ENCODE data around the gene CPNE9.

CPNE9 gene

DNA sequence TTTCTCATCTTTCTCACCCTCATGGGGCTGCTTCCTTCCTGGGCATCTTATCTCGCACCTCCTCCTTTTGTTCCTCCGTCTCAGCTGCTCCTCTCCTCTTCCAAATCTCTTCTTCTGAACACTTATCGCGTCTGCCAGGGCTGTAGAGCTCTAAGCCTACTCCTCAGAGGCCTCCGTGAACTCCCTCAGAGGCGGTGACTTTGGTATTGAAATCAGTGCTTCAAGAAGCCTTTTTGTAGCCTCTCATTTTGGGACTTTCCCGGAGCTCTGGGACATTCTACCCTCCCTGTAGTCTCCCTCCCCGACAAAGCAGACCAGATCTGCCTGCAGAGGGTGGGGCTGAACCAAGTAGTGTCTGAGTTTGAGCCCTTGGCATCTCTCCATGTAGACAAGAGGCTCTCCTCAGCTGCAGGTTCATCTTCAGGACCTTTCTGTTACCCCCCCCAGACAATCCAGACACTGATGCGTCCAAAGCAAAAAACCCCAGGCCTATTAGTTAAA lies 17.5 kb upstream of the CPNE9 start:
- H3K27ac ChIP-seq (replicated peaks), result no peak overlapping the region
- TF ChIP-seq POLR2AphosphoS5 (IDR thresholded peaks at IDR 0.05; ENCODE audit: low read depth) (no peak), SPI1 (IDR thresholded peaks at IDR 0.05; ENCODE audit: borderline replicate concordance, low read depth) (no peak), GABPA (IDR thresholded peaks at IDR 0.05; ENCODE audit: low read depth) (no peak)
- TF ChIP-seq, protein P1, sequence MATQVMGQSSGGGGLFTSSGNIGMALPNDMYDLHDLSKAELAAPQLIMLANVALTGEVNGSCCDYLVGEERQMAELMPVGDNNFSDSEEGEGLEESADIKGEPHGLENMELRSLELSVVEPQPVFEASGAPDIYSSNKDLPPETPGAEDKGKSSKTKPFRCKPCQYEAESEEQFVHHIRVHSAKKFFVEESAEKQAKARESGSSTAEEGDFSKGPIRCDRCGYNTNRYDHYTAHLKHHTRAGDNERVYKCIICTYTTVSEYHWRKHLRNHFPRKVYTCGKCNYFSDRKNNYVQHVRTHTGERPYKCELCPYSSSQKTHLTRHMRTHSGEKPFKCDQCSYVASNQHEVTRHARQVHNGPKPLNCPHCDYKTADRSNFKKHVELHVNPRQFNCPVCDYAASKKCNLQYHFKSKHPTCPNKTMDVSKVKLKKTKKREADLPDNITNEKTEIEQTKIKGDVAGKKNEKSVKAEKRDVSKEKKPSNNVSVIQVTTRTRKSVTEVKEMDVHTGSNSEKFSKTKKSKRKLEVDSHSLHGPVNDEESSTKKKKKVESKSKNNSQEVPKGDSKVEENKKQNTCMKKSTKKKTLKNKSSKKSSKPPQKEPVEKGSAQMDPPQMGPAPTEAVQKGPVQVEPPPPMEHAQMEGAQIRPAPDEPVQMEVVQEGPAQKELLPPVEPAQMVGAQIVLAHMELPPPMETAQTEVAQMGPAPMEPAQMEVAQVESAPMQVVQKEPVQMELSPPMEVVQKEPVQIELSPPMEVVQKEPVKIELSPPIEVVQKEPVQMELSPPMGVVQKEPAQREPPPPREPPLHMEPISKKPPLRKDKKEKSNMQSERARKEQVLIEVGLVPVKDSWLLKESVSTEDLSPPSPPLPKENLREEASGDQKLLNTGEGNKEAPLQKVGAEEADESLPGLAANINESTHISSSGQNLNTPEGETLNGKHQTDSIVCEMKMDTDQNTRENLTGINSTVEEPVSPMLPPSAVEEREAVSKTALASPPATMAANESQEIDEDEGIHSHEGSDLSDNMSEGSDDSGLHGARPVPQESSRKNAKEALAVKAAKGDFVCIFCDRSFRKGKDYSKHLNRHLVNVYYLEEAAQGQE (IDR thresholded peaks at IDR 0.05; ENCODE audit: insufficient replicate concordance, low read depth), result no peak
- TF ChIP-seq, protein P2, sequence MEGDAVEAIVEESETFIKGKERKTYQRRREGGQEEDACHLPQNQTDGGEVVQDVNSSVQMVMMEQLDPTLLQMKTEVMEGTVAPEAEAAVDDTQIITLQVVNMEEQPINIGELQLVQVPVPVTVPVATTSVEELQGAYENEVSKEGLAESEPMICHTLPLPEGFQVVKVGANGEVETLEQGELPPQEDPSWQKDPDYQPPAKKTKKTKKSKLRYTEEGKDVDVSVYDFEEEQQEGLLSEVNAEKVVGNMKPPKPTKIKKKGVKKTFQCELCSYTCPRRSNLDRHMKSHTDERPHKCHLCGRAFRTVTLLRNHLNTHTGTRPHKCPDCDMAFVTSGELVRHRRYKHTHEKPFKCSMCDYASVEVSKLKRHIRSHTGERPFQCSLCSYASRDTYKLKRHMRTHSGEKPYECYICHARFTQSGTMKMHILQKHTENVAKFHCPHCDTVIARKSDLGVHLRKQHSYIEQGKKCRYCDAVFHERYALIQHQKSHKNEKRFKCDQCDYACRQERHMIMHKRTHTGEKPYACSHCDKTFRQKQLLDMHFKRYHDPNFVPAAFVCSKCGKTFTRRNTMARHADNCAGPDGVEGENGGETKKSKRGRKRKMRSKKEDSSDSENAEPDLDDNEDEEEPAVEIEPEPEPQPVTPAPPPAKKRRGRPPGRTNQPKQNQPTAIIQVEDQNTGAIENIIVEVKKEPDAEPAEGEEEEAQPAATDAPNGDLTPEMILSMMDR (IDR thresholded peaks at IDR 0.05; ENCODE audit: insufficient read depth, low read length), result no peak
- no peak for DNase-seq (ENCODE audit: low read depth in 1 of 2, low spot score in 1 of 2)
- no peak overlapping the region for H3K4me3 ChIP-seq (replicated peaks; ENCODE audit: insufficient read depth, low read length)
- no peaks in the 10 kb centered on the region for H3K27me3 ChIP-seq (ENCODE audit: insufficient read depth, poor library complexity, severe bottlenecking)

DNA sequence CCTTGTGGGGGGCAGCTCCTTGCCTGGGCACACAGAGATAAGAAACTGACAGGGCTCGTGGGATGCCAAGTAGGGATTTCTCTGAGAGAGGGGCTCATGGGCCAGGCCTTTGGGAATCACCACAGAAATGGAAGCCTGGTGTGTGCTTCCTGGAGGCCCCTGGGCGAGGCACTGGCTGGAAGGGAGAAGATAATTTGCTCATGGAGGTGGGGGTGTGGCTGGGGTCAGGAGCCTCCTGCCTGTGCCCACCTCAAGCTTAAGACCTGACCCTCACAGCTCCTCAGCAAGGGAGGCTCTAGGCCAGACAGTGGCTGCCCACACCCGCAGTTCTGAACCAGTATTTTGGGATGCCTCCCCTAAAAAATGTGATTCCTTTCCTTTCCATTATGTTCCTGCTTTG lies 16.9 kb upstream of the CPNE9 start:
- Histone ChIP-seq H3K27me3 (ENCODE audit: insufficient read depth, poor library complexity, severe bottlenecking) (no peaks in the 10 kb centered on the region), H3K4me3 (replicated peaks; ENCODE audit: insufficient read depth, low read length) (no peak overlapping the region), H3K27ac (replicated peaks) (no peak overlapping the region)
- DNase-seq (ENCODE audit: low read depth in 1 of 2, low spot score in 1 of 2), result no peak
- TF ChIP-seq, protein P1 (IDR thresholded peaks at IDR 0.05; ENCODE audit: insufficient replicate concordance, low read depth), result no peak
- TF ChIP-seq SPI1 (IDR thresholded peaks at IDR 0.05; ENCODE audit: borderline replicate concordance, low read depth) (no peak), POLR2AphosphoS5 (IDR thresholded peaks at IDR 0.05; ENCODE audit: low read depth) (no peak), GABPA (IDR thresholded peaks at IDR 0.05; ENCODE audit: low read depth) (no peak)
- TF ChIP-seq, protein P2 (IDR thresholded peaks at IDR 0.05; ENCODE audit: insufficient read depth, low read length), result no peak

DNA sequence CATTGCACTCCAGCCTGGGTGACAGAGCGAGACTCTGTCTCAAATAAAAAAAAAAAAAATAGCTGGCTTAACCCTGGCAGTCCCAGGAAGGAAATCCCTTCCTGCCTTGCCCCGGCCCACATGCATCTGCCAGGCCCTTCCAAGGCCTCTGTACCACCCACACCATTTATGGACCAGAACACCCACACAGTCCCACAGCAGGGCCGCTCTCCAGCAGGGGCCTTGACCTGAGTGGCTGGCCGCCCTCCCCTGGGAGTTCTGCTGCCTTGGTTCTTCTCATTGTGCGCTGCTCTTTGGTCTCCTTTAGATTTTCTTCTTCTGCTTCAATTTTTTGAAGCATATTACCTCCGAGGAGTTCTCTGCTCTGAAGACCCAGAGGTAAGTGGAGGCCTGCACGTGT lies 16.1 kb upstream of the CPNE9 start:
- H3K4me3 ChIP-seq (replicated peaks; ENCODE audit: insufficient read depth, low read length), result no peak overlapping the region
- no peak for DNase-seq (ENCODE audit: low read depth in 1 of 2, low spot score in 1 of 2)
- TF ChIP-seq SPI1 (IDR thresholded peaks at IDR 0.05; ENCODE audit: borderline replicate concordance, low read depth) (no peak), POLR2AphosphoS5 (IDR thresholded peaks at IDR 0.05; ENCODE audit: low read depth) (no peak), GABPA (IDR thresholded peaks at IDR 0.05; ENCODE audit: low read depth) (no peak)
- TF ChIP-seq, protein P1 (IDR thresholded peaks at IDR 0.05; ENCODE audit: insufficient replicate concordance, low read depth), result no peak
- TF ChIP-seq, protein P2 (IDR thresholded peaks at IDR 0.05; ENCODE audit: insufficient read depth, low read length), result no peak
- no peaks in the 10 kb centered on the region for H3K27me3 ChIP-seq (ENCODE audit: insufficient read depth, poor library complexity, severe bottlenecking)
- H3K27ac ChIP-seq (replicated peaks), result no peak overlapping the region
